ENCODE measurements around the gene FBXW11. TPM values are rescaled to one million over a fixed set of nuclear protein-coding genes. Genes with fewer than 3 reads are reported as not detected.

FBXW11 gene
- total RNA-seq, 1 experiment from 2014 or later = 52.2 TPM

DNA sequence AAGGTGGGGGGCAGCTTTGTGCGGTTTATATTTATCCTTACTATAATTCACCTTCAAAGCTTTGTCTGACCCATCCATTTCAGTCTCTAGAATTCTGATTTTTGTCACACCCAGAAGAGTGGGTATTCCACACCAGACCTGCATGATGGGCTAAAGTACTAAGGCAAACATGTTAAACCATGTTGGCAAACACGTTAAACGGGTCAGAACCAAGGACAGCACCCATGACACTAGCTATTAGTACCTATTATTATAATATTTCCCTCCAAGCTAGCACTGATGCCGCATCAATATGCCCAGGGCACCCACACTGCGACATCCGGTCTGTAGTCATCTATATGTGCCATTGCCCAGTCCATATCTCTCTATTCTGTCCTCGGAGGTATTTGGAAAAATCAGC is 104.7 kb downstream of the FBXW11 start:
- no peak for DNase-seq (ENCODE audit: low spot score)
- ChIA-PET POLR2A (no interaction called here), CTCF (interaction anchor here (1.0 to 3.2 kb wide), 4 partner anchors 10 to 484 kb away, joined by 3 to 12 read pairs (median 4); no protein-coding TSS in a partner anchor)
- no peak overlapping the region for H3K27ac Mint-ChIP-seq
- H3K4me3 Mint-ChIP-seq = no peak overlapping the region
- no peak for ATAC-seq
- no peaks in the 10 kb centered on the region; the same call in 1 of the 2 replicates for H3K36me3 Mint-ChIP-seq
- no peaks in the 10 kb centered on the region for H3K27me3 Mint-ChIP-seq (ENCODE audit: low read depth)
- H3K9me3 Mint-ChIP-seq = no peaks in the 10 kb centered on the region
- TF ChIP-seq, protein P1, sequence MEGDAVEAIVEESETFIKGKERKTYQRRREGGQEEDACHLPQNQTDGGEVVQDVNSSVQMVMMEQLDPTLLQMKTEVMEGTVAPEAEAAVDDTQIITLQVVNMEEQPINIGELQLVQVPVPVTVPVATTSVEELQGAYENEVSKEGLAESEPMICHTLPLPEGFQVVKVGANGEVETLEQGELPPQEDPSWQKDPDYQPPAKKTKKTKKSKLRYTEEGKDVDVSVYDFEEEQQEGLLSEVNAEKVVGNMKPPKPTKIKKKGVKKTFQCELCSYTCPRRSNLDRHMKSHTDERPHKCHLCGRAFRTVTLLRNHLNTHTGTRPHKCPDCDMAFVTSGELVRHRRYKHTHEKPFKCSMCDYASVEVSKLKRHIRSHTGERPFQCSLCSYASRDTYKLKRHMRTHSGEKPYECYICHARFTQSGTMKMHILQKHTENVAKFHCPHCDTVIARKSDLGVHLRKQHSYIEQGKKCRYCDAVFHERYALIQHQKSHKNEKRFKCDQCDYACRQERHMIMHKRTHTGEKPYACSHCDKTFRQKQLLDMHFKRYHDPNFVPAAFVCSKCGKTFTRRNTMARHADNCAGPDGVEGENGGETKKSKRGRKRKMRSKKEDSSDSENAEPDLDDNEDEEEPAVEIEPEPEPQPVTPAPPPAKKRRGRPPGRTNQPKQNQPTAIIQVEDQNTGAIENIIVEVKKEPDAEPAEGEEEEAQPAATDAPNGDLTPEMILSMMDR (IDR thresholded peaks at IDR 0.05) = no peak
- TF ChIP-seq ZNF317 (CRISPR knock-in tag; IDR thresholded peaks at IDR 0.05; ENCODE audit: borderline replicate concordance, low read depth) = no peak
- TF ChIP-seq IRF2 (CRISPR knock-in tag; IDR thresholded peaks at IDR 0.05; ENCODE audit: borderline replicate concordance, low read depth) = no peak
- TF ChIP-seq TCF7 (CRISPR knock-in tag; IDR thresholded peaks at IDR 0.05; ENCODE audit: low read depth) = no peak
- TF ChIP-seq TEAD1 (CRISPR knock-in tag; IDR thresholded peaks at IDR 0.05) = no peak
- no peak for TF ChIP-seq ZNF263 (CRISPR knock-in tag; IDR thresholded peaks at IDR 0.05; ENCODE audit: low read depth)
- no peak for TF ChIP-seq RORB (CRISPR knock-in tag; IDR thresholded peaks at IDR 0.05)
- TF ChIP-seq, protein P2, sequence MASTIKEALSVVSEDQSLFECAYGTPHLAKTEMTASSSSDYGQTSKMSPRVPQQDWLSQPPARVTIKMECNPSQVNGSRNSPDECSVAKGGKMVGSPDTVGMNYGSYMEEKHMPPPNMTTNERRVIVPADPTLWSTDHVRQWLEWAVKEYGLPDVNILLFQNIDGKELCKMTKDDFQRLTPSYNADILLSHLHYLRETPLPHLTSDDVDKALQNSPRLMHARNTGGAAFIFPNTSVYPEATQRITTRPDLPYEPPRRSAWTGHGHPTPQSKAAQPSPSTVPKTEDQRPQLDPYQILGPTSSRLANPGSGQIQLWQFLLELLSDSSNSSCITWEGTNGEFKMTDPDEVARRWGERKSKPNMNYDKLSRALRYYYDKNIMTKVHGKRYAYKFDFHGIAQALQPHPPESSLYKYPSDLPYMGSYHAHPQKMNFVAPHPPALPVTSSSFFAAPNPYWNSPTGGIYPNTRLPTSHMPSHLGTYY (CRISPR knock-in tag; IDR thresholded peaks at IDR 0.05) = no peak
- no peak for TF ChIP-seq PRRX2 (CRISPR knock-in tag; IDR thresholded peaks at IDR 0.05)
- no peak for TF ChIP-seq MYBL2 (CRISPR knock-in tag; IDR thresholded peaks at IDR 0.05)
- TF ChIP-seq GRHL2 (CRISPR knock-in tag; IDR thresholded peaks at IDR 0.05; ENCODE audit: insufficient replicate concordance, severe bottlenecking) = no peak
- TF ChIP-seq, protein P3, sequence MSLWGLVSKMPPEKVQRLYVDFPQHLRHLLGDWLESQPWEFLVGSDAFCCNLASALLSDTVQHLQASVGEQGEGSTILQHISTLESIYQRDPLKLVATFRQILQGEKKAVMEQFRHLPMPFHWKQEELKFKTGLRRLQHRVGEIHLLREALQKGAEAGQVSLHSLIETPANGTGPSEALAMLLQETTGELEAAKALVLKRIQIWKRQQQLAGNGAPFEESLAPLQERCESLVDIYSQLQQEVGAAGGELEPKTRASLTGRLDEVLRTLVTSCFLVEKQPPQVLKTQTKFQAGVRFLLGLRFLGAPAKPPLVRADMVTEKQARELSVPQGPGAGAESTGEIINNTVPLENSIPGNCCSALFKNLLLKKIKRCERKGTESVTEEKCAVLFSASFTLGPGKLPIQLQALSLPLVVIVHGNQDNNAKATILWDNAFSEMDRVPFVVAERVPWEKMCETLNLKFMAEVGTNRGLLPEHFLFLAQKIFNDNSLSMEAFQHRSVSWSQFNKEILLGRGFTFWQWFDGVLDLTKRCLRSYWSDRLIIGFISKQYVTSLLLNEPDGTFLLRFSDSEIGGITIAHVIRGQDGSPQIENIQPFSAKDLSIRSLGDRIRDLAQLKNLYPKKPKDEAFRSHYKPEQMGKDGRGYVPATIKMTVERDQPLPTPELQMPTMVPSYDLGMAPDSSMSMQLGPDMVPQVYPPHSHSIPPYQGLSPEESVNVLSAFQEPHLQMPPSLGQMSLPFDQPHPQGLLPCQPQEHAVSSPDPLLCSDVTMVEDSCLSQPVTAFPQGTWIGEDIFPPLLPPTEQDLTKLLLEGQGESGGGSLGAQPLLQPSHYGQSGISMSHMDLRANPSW (CRISPR knock-in tag; conservative IDR thresholded peaks at IDR 0.05; ENCODE audit: low read depth) = no peak
- TF ChIP-seq, protein P4, sequence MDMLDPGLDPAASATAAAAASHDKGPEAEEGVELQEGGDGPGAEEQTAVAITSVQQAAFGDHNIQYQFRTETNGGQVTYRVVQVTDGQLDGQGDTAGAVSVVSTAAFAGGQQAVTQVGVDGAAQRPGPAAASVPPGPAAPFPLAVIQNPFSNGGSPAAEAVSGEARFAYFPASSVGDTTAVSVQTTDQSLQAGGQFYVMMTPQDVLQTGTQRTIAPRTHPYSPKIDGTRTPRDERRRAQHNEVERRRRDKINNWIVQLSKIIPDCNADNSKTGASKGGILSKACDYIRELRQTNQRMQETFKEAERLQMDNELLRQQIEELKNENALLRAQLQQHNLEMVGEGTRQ (CRISPR knock-in tag; IDR thresholded peaks at IDR 0.05) = no peak
- TF ChIP-seq, protein P5, sequence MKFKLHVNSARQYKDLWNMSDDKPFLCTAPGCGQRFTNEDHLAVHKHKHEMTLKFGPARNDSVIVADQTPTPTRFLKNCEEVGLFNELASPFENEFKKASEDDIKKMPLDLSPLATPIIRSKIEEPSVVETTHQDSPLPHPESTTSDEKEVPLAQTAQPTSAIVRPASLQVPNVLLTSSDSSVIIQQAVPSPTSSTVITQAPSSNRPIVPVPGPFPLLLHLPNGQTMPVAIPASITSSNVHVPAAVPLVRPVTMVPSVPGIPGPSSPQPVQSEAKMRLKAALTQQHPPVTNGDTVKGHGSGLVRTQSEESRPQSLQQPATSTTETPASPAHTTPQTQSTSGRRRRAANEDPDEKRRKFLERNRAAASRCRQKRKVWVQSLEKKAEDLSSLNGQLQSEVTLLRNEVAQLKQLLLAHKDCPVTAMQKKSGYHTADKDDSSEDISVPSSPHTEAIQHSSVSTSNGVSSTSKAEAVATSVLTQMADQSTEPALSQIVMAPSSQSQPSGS (CRISPR knock-in tag; IDR thresholded peaks at IDR 0.05; ENCODE audit: borderline replicate concordance, low read depth) = no peak
- TF ChIP-seq ZNF219 (CRISPR knock-in tag; IDR thresholded peaks at IDR 0.05; ENCODE audit: borderline replicate concordance) = no peak
- no peak for TF ChIP-seq ESRRA (CRISPR knock-in tag; IDR thresholded peaks at IDR 0.05; ENCODE audit: borderline replicate concordance)
- no peak for TF ChIP-seq FOXJ3 (CRISPR knock-in tag; IDR thresholded peaks at IDR 0.05; ENCODE audit: borderline replicate concordance)
- TF ChIP-seq, protein P6, sequence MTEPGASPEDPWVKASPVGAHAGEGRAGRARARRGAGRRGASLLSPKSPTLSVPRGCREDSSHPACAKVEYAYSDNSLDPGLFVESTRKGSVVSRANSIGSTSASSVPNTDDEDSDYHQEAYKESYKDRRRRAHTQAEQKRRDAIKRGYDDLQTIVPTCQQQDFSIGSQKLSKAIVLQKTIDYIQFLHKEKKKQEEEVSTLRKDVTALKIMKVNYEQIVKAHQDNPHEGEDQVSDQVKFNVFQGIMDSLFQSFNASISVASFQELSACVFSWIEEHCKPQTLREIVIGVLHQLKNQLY (CRISPR knock-in tag; IDR thresholded peaks at IDR 0.05) = no peak
- TF ChIP-seq EMX1 (CRISPR knock-in tag; IDR thresholded peaks at IDR 0.05) = no peak
- TF ChIP-seq, protein P7, sequence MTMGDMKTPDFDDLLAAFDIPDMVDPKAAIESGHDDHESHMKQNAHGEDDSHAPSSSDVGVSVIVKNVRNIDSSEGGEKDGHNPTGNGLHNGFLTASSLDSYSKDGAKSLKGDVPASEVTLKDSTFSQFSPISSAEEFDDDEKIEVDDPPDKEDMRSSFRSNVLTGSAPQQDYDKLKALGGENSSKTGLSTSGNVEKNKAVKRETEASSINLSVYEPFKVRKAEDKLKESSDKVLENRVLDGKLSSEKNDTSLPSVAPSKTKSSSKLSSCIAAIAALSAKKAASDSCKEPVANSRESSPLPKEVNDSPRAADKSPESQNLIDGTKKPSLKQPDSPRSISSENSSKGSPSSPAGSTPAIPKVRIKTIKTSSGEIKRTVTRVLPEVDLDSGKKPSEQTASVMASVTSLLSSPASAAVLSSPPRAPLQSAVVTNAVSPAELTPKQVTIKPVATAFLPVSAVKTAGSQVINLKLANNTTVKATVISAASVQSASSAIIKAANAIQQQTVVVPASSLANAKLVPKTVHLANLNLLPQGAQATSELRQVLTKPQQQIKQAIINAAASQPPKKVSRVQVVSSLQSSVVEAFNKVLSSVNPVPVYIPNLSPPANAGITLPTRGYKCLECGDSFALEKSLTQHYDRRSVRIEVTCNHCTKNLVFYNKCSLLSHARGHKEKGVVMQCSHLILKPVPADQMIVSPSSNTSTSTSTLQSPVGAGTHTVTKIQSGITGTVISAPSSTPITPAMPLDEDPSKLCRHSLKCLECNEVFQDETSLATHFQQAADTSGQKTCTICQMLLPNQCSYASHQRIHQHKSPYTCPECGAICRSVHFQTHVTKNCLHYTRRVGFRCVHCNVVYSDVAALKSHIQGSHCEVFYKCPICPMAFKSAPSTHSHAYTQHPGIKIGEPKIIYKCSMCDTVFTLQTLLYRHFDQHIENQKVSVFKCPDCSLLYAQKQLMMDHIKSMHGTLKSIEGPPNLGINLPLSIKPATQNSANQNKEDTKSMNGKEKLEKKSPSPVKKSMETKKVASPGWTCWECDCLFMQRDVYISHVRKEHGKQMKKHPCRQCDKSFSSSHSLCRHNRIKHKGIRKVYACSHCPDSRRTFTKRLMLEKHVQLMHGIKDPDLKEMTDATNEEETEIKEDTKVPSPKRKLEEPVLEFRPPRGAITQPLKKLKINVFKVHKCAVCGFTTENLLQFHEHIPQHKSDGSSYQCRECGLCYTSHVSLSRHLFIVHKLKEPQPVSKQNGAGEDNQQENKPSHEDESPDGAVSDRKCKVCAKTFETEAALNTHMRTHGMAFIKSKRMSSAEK (CRISPR knock-in tag; IDR thresholded peaks at IDR 0.05; ENCODE audit: borderline replicate concordance) = no peak
- peaks cover 29% of the 10 kb centered on the region for H3K4me1 Mint-ChIP-seq
